ENCODE data around the gene PABPC1L.

- TF ChIP-seq ZNF280D (tag by site-specific recombination; IDR thresholded peaks at IDR 0.05) (no peak), MYNN (tag by site-specific recombination; IDR thresholded peaks at IDR 0.05; ENCODE audit: borderline replicate concordance) (no peak)
Measured at GRCh38 chr20:44910690-44911262, 916 bp downstream of the PABPC1L start.
